ENCODE results near the gene AP1S1.

The AP1S1 gene

GRCh38 chr7:101169838-101170551, 15.7 kb downstream of the AP1S1 start:
- DNase-seq (ENCODE audit: low spot score) = peak; percentile 38

GRCh38 chr7:101170617-101171441, 16.6 kb downstream of the AP1S1 start:
- FAIRE-seq (no peak), DNase-seq (ENCODE audit: low spot score) (no peak)

More at GRCh38 chr7:101169838-101170551, 15.7 kb downstream of the AP1S1 start:
- no peak for FAIRE-seq

GRCh38 chr7:101171442-101171837, 17.2 kb downstream of the AP1S1 start:
- DNase-seq (ENCODE audit: low spot score) = no peak
- no peak for FAIRE-seq

- FAIRE-seq (no peak), DNase-seq (ENCODE audit: low spot score) (no peak)
Observed at GRCh38 chr7:101172005-101172853, 18.0 kb downstream of the AP1S1 start.

- FAIRE-seq (peak; percentile 63), DNase-seq (ENCODE audit: low spot score) (peak; percentile 82)
Observed at GRCh38 chr7:101172854-101173751, 18.8 kb downstream of the AP1S1 start.

- no peak for FAIRE-seq
Observed at GRCh38 chr7:101173752-101174244, 19.5 kb downstream of the AP1S1 start.

GRCh38 chr7:101174322-101174854, 20.1 kb downstream of the AP1S1 start:
- FAIRE-seq (no peak), DNase-seq (ENCODE audit: low spot score) (no peak)

More at GRCh38 chr7:101173752-101174244, 19.5 kb downstream of the AP1S1 start:
- DNase-seq (ENCODE audit: low spot score) = peak; percentile 19

- DNase-seq (ENCODE audit: low spot score) (no peak), FAIRE-seq (no peak)
Observed at GRCh38 chr7:101175664-101176063, 21.4 kb downstream of the AP1S1 start.

- DNase-seq (ENCODE audit: low spot score) (no peak), FAIRE-seq (no peak)
Observed at GRCh38 chr7:101177644-101178043, 23.4 kb downstream of the AP1S1 start.

- FAIRE-seq = no peak
- DNase-seq (ENCODE audit: low spot score) = no peak
Observed at GRCh38 chr7:101179117-101179516, 24.8 kb downstream of the AP1S1 start.

GRCh38 chr7:101179713-101180112, 25.4 kb downstream of the AP1S1 start:
- no peak for FAIRE-seq
- DNase-seq (ENCODE audit: low spot score) = no peak

GRCh38 chr7:101180130-101180755, 26.0 kb downstream of the AP1S1 start, which contains the start of gene NAT16:
Gene NAT16, minus strand, starts transcription at chr7:101180293. Its CDS starts 5,486 bp downstream, at chr7:101174807.
- FAIRE-seq (no peak), DNase-seq (ENCODE audit: low spot score) (no peak)

GRCh38 chr7:101185258-101185839, 31.1 kb downstream of the AP1S1 start:
- peak; percentile 77 for DNase-seq (ENCODE audit: low spot score)
- FAIRE-seq = peak; percentile 72

- DNase-seq (ENCODE audit: low spot score) = no peak
- FAIRE-seq = no peak
Observed at GRCh38 chr7:101186194-101186593, 31.9 kb downstream of the AP1S1 start.

- FAIRE-seq = no peak
- no peak for DNase-seq (ENCODE audit: low spot score)
Observed at GRCh38 chr7:101186844-101187428, 32.7 kb downstream of the AP1S1 start.

- FAIRE-seq = no peak
Observed at GRCh38 chr7:101189109-101189508, 34.8 kb downstream of the AP1S1 start.

GRCh38 chr7:101195884-101196283, 41.6 kb downstream of the AP1S1 start:
- DNase-seq (ENCODE audit: low spot score) (no peak), FAIRE-seq (no peak)

More at GRCh38 chr7:101189109-101189508, 34.8 kb downstream of the AP1S1 start:
- DNase-seq (ENCODE audit: low spot score) = no peak

- no peak for DNase-seq (ENCODE audit: low spot score)
- no peak for FAIRE-seq
Observed at GRCh38 chr7:101197991-101198390, 43.7 kb downstream of the AP1S1 start.

GRCh38 chr7:101198476-101198875, 44.2 kb downstream of the AP1S1 start:
- DNase-seq (ENCODE audit: low spot score) (no peak), FAIRE-seq (no peak)
